KBM-7 (cell line): ENCODE measurements around the gene PRDM16.
"Not testable (repeated sequence)": the region's sequence is repeated elsewhere in the genome, so short reads cannot be mapped to it uniquely, and the experiment has no call there.

Source experiments
- DNase-seq: peaks from one replicate; pipeline ENCODE4 v3.0.0-alpha.2; 2015
- in situ Hi-C: fragments of 300-500 bp; cut with MboI; formaldehyde crosslinking; loops from 2 replicates; pipeline ENCODE4 v1.14.3; 2020; ENCODE audit warnings: low sequenced_read_pairs, low pct_unique_long_range_greater_than_20kb, mixed read lengths

The PRDM16 gene

GRCh38 chr1:3272321-3273045 lies 203.5 kb downstream of the PRDM16 start:
- DNase-seq: no peak
- in situ Hi-C loops: no loop called here

GRCh38 chr1:3273447-3273846 lies 204.4 kb downstream of the PRDM16 start:
- DNase-seq: no peak
- in situ Hi-C loops: no loop called here

GRCh38 chr1:3274972-3275371 lies 206.0 kb downstream of the PRDM16 start:
- no peak for DNase-seq

GRCh38 chr1:3275471-3276340 lies 206.7 kb downstream of the PRDM16 start:
- DNase-seq: no peak

More at GRCh38 chr1:3274972-3275371, 206.0 kb downstream of the PRDM16 start:
- in situ Hi-C loops: no loop called here

GRCh38 chr1:3276341-3276800 lies 207.4 kb downstream of the PRDM16 start:
- in situ Hi-C loops: no loop called here
- DNase-seq: no peak

More at GRCh38 chr1:3275471-3276340, 206.7 kb downstream of the PRDM16 start:
- in situ Hi-C loops: no loop called here

- in situ Hi-C loops: no loop called here
- DNase-seq: no peak
These were observed 208.0 kb downstream of the PRDM16 start for GRCh38 chr1:3277011-3277471.

GRCh38 chr1:3277623-3278022 lies 208.6 kb downstream of the PRDM16 start:
- DNase-seq: no peak
- in situ Hi-C loops: no loop called here

GRCh38 chr1:3278416-3279181 lies 209.6 kb downstream of the PRDM16 start:
- in situ Hi-C loops: no loop called here
- DNase-seq: no peak

- no peak for DNase-seq
- in situ Hi-C loops: no loop called here
These were observed 210.1 kb downstream of the PRDM16 start for GRCh38 chr1:3279182-3279470.

GRCh38 chr1:3281735-3282134 lies 212.7 kb downstream of the PRDM16 start:
- DNase-seq: no peak
- in situ Hi-C loops: no loop called here

- DNase-seq: no peak
- in situ Hi-C loops: no loop called here
These were observed 213.2 kb downstream of the PRDM16 start for GRCh38 chr1:3282186-3282585.

- in situ Hi-C loops: no loop called here
- DNase-seq: no peak
These were observed 213.8 kb downstream of the PRDM16 start for GRCh38 chr1:3282656-3283430.

GRCh38 chr1:3283849-3284248 lies 214.8 kb downstream of the PRDM16 start:
- peak; percentile 24 for DNase-seq
- in situ Hi-C loops: no loop called here

- in situ Hi-C loops: no loop called here
- no peak for DNase-seq
These were observed 215.7 kb downstream of the PRDM16 start for GRCh38 chr1:3284691-3285090.

- in situ Hi-C loops: no loop called here
These were observed 216.2 kb downstream of the PRDM16 start for GRCh38 chr1:3285106-3285740.

GRCh38 chr1:3287095-3287494 lies 218.1 kb downstream of the PRDM16 start:
- in situ Hi-C loops, DNase-seq: not testable (repeated sequence)

More at GRCh38 chr1:3285106-3285740, 216.2 kb downstream of the PRDM16 start:
- DNase-seq: no peak

- in situ Hi-C loops: no loop called here
- no peak for DNase-seq
These were observed 218.7 kb downstream of the PRDM16 start for GRCh38 chr1:3287656-3288160.

GRCh38 chr1:3289502-3289901 lies 220.5 kb downstream of the PRDM16 start:
- in situ Hi-C loops: no loop called here

More at GRCh38 chr1:3289502-3289901, 220.5 kb downstream of the PRDM16 start:
- no peak for DNase-seq
